Mononuclear cell (primary cell): ENCODE measurements around the gene PBLD. TPM values are rescaled to one million over a fixed set of nuclear protein-coding genes. Genes with fewer than 3 reads are reported as not detected.
"Not testable (repeated sequence)": the region's sequence is repeated elsewhere in the genome, so short reads cannot be mapped to it uniquely, and the experiment has no call there.

Experiments used
- H3K27me3 ChIP-seq: 2 replicates; pipeline ENCODE4 v1.6.0; 2011; ENCODE audit warnings: low read length, control low read depth; ENCODE audit not compliant: insufficient read depth
- H3K4me1 ChIP-seq: 2 replicates; pipeline ENCODE4 v1.5.1; 2011; ENCODE audit warnings: mild to moderate bottlenecking, low read length, control low read depth; ENCODE audit not compliant: insufficient read depth
- H3K4me3 ChIP-seq: 2 replicates; pipeline ENCODE4 v1.5.1; 2011; ENCODE audit warnings: mild to moderate bottlenecking, low read length, moderate library complexity
- H3K9me3 ChIP-seq: 2 replicates; pipeline ENCODE4 v1.5.1; 2011; ENCODE audit warnings: low read depth, mild to moderate bottlenecking, control low read depth, low read length
- total RNA-seq: library from RNA; depleted of rRNA; stranded (reverse); fragments of >200 nt; gene quantifications from one replicate; pipeline ENCODE4 v1.2.3, GENCODE V29; 2012

Gene PBLD
- total RNA-seq, 1 donor = 2.7 TPM

DNA sequence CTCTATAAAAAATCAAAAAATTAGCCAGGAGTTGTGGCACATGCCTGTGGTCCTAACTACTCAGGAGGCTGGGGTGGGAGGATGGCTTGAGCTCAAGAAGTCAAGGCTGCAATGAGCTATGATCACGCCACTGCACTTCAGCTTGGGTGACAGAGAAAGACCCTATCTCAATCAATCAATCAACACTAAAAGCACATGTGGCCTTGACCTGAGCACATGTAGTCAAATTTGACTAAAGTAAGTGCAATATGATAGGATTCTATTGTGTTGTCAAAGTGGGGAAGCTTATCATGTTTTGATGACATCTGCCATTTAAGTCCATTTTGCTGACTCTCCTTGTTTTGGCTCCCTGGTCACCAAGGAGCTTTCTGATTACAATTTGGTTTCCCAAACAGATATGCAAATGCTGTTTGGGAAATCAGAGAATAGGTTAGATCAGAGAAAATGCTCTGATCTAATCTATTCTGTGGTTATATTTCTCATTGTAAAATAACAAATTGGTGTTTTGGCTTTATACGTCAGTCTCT lies 57.1 kb downstream of the PBLD start:
- Histone ChIP-seq H3K4me3 (no peak overlapping the region), H3K9me3 (no peaks in the 10 kb centered on the region), H3K27me3 (no peaks in the 10 kb centered on the region), H3K4me1 (no peaks in the 10 kb centered on the region)

- no peaks in the 10 kb centered on the region for H3K27me3 ChIP-seq
- no peak overlapping the region for H3K4me3 ChIP-seq
- no peaks in the 10 kb centered on the region for H3K4me1 ChIP-seq
- H3K9me3 ChIP-seq = no peaks in the 10 kb centered on the region
Measured at GRCh38 chr10:68272833-68273232, 59.9 kb downstream of the PBLD start.

- Histone ChIP-seq H3K4me1 (no peaks in the 10 kb centered on the region), H3K4me3 (no peak overlapping the region), H3K9me3 (no peaks in the 10 kb centered on the region), H3K27me3 (no peaks in the 10 kb centered on the region)
Measured at GRCh38 chr10:68271196-68271882, 61.4 kb downstream of the PBLD start.

DNA sequence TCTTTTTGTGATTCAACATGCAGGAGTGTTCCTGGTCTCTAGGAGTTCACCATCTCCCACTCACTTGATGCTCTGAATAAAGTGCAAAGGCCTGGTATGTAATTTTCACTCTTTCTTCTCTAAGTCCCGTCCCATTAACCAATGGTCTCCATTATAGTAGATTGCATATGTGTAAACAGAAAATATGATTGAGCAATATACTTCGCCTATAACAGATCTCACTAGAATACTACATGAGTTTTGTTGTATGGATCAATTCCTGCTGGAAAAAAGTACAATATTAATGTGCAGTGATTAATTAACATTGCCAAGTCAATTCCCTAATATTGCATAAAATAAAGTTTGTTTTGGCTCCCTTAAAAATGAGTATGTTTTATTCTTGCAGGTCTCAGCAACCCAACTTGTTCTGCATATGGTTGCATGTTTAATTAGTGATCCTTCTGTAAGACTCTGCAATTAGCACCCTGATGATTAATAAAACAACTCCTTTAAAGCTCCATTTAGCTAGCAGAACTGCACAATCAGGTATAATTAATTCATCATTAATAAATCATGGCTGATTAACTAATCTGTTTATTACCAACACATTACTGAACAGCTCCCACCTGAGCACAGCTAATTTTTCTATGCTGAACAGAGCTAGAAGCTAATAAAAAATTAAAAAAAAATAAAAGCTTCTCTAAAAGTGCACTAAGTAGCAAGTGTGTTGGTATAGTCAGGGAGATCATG lies 63.0 kb downstream of the PBLD start:
- no peaks in the 10 kb centered on the region for H3K9me3 ChIP-seq
- H3K27me3 ChIP-seq = no peaks in the 10 kb centered on the region
- no peak overlapping the region for H3K4me3 ChIP-seq
- no peaks in the 10 kb centered on the region for H3K4me1 ChIP-seq

DNA sequence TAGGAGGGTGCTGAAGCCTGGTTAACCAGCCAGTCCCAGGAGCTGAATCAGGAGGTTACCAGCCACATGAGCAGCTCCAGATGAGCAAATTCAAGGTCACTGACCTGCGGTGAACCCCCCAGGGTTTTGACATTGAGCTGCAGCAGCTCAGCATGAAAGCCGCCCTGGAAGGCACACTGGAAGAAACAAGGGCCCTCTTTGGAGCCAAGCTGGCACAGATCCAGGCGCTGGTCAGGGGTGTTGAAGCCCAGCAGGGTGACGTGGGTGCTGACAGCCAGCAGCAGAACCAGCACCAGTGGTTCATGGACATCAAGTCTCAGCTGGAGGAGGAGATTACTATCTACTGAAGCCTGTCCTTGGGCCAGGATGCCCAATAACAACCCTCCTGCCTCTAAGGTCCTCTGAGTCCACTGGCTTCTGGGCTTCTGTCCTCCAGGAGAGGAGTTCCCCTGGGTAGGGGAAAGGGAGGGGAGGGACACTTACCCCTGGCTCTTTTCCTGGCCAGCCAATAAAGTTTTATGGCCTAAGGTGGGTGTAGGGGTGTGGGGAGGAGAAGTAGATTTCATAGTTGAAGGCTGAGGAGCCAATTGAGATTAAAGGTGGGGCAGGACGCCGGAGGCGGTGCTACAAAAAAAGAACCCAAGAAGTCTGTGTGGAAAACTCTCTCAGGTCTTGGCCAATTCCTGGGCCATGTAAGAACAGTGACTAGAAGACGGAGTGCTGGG lies 71.4 kb downstream of the PBLD start:
- no peak overlapping the region for H3K4me3 ChIP-seq
- no peaks in the 10 kb centered on the region for H3K4me1 ChIP-seq
- no peaks in the 10 kb centered on the region for H3K27me3 ChIP-seq
- H3K9me3 ChIP-seq = no peaks in the 10 kb centered on the region

DNA sequence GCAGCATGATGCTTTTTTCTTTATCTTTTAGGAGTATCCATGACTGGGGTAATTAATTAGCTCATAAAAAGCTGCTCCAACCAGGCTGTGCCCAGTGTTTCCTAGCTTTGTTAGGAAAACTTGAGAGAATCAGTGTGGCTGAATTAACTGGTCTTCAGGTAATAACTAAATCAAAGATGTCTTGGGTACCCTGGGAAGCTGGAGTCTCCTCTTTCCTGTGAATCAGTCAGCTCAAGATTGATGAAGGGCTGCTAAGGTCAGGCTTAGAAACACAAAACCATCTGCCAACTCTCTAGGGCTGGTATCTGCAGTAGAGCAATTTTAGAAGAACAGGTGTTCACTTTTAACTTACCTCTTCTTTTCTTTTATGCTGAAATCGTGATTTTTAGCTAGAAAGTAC lies 79.4 kb downstream of the PBLD start:
- no peak overlapping the region for H3K4me3 ChIP-seq
- no peaks in the 10 kb centered on the region for H3K27me3 ChIP-seq
- H3K9me3 ChIP-seq = no peaks in the 10 kb centered on the region
- no peaks in the 10 kb centered on the region for H3K4me1 ChIP-seq

GRCh38 chr10:68251625-68252495 lies 80.9 kb downstream of the PBLD start:
- no peaks in the 10 kb centered on the region for H3K4me1 ChIP-seq
- no peak overlapping the region for H3K4me3 ChIP-seq
- no peaks in the 10 kb centered on the region for H3K27me3 ChIP-seq
- H3K9me3 ChIP-seq = no peaks in the 10 kb centered on the region

GRCh38 chr10:68251151-68251550 lies 81.6 kb downstream of the PBLD start:
- Histone ChIP-seq H3K9me3 (no peaks in the 10 kb centered on the region), H3K4me1 (no peaks in the 10 kb centered on the region)

GRCh38 chr10:68249297-68249696 lies 83.4 kb downstream of the PBLD start:
- Histone ChIP-seq H3K27me3 (no peaks in the 10 kb centered on the region), H3K9me3 (no peaks in the 10 kb centered on the region), H3K4me1 (no peaks in the 10 kb centered on the region), H3K4me3 (no peak overlapping the region)

More at GRCh38 chr10:68251151-68251550, 81.6 kb downstream of the PBLD start:
- Histone ChIP-seq H3K4me3 (no peak overlapping the region), H3K27me3 (no peaks in the 10 kb centered on the region)

DNA sequence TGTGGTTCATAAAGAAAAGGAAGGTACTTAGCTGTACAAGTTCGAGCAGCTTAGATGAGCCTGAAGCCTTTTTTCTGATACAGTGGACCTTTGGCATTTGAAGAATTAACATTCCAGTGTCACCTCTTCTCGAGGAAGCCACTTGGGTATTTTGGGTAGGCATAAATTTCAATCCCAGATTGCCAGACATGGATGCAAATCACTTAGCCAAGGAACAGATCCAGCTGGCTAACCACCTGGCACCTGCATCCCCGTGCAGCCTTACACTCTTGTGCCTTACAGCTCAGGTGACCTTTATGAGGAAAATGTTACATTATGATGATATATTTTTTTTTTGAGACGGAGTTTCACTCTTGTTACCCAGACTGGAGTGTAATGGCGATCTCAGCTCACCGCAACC lies 84.8 kb downstream of the PBLD start:
- no peaks in the 10 kb centered on the region for H3K27me3 ChIP-seq
- no peak overlapping the region for H3K4me3 ChIP-seq
- no peaks in the 10 kb centered on the region for H3K4me1 ChIP-seq
- no peaks in the 10 kb centered on the region for H3K9me3 ChIP-seq

DNA sequence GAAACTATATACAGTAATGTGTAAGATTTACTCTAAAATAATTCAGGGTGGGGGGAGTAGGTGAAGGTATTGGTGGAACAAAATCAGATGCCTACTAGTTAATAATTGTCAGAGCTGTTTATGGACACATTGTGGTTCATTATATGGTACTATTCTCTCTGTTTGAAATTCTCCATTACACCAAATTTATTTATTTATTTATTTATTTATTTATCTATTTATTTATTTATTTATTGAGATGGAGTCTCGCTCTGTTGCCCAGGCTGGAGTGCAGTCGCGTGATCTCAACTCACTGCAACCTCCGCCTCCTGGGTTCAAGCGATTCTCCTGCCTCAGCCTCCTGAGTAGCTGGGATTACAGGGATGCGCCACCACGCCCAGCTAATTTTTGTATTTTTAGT lies 86.3 kb downstream of the PBLD start:
- not testable (repeated sequence) for H3K27me3 ChIP-seq, H3K9me3 ChIP-seq, H3K4me3 ChIP-seq, H3K4me1 ChIP-seq

DNA sequence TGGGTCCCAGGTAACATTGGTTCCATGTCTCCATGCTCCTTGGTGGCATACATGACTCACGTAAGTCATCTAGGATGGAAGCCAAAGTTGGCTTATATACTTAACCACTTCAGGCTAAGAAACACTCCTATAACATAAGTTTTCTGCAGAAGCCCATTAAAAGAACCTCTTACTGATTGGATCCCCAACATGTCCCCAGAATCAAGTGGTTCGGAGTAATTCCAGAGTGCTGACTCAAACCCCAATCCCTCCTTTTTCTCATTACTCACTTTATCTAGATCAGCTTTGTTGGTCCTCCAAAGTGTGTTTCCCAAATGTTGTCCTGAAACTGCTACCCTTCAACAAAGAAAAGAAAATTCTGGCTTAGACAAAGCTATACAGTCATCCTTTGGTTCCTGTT lies 90.7 kb downstream of the PBLD start:
- no peak overlapping the region for H3K4me3 ChIP-seq

DNA sequence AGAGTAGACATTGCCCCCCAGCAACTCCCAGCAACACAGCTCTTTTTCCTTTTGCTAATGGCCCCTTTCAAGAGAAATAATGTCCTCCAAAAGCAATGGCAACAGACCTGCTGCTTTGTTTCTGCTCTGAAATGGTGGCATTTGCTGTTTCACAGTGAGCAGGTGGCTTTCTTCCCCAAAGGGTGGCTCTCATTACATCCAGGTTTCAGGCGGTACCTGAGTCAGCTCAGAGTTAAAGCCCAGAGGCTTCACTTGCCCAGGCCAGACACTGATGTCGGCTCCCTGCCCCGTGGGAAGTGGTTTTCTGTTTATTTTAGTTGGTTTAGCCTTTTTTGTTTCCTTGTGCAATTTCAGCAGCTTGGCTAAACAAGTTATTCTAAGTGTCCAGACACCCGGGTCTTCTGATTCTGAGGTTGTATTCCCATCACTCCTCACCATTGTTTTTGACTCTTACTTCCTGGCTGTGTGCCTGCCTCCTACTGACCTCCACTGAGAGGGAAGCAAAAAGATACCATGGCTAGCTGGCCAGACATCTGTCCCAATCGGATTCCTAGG lies 93.1 kb downstream of the PBLD start:
- Histone ChIP-seq H3K4me3 (no peak overlapping the region), H3K27me3 (no peaks in the 10 kb centered on the region), H3K9me3 (no peaks in the 10 kb centered on the region), H3K4me1 (no peaks in the 10 kb centered on the region)

More for the DNA sequence above, 90.7 kb downstream of the PBLD start:
- Histone ChIP-seq H3K9me3 (no peaks in the 10 kb centered on the region), H3K4me1 (no peaks in the 10 kb centered on the region), H3K27me3 (no peaks in the 10 kb centered on the region)

- no peaks in the 10 kb centered on the region for H3K9me3 ChIP-seq
- no peak overlapping the region for H3K4me3 ChIP-seq
- no peaks in the 10 kb centered on the region for H3K4me1 ChIP-seq
- H3K27me3 ChIP-seq = no peaks in the 10 kb centered on the region
Measured at GRCh38 chr10:68239069-68239468, 93.7 kb downstream of the PBLD start.
